IMR-90 (cell line): Measurements from ENCODE around the gene RYR3.

Experiments used
- USF2 ChIP-seq: fragments of 150-350 bp; IDR thresholded peaks from 2 replicates; pipeline ENCODE4 v1.6.1; 2017; ENCODE audit warnings: mild to moderate bottlenecking, antibody characterized with exemption, low read length, low read depth
- TF ChIP-seq, protein P1 (sequence below): conservative IDR thresholded peaks from 2 replicates; pipeline ENCODE4 v1.5.1; 2012; ENCODE audit warnings: mild to moderate bottlenecking, low read depth, low read length, improper control_type of control experiment

DNA sequence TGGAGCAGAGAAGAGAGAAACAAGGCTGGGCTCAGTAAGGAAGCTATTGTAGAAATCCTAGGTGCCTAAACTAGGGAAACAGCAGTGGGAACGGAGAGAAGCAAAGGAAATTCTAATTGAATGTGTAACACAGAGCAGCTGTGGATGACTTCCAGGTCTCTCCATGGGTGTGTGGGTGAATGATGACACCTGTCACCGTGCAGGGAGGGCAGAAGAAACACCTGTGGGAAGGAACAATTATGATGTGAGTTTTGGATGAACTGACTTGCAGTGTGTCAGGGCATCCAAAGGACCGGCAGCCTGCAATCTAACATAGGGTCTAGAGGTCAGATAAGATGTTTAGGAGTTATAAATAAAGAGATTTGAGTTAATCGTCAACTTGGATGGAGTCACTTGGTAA, 144.2 kb downstream of the RYR3 start:
- TF ChIP-seq, protein P1, sequence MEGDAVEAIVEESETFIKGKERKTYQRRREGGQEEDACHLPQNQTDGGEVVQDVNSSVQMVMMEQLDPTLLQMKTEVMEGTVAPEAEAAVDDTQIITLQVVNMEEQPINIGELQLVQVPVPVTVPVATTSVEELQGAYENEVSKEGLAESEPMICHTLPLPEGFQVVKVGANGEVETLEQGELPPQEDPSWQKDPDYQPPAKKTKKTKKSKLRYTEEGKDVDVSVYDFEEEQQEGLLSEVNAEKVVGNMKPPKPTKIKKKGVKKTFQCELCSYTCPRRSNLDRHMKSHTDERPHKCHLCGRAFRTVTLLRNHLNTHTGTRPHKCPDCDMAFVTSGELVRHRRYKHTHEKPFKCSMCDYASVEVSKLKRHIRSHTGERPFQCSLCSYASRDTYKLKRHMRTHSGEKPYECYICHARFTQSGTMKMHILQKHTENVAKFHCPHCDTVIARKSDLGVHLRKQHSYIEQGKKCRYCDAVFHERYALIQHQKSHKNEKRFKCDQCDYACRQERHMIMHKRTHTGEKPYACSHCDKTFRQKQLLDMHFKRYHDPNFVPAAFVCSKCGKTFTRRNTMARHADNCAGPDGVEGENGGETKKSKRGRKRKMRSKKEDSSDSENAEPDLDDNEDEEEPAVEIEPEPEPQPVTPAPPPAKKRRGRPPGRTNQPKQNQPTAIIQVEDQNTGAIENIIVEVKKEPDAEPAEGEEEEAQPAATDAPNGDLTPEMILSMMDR: no peak
- no peak for TF ChIP-seq USF2
